NT2/D1 (cell line): ENCODE data around the gene RNU11.

ENCODE experiments used
- SUZ12 ChIP-seq: IDR thresholded peaks from 2 replicates; pipeline ENCODE4 v1.6.1; 2011; ENCODE audit not compliant: insufficient read length, insufficient read depth; ENCODE audit errors: extremely low read depth
- YY1 ChIP-seq: IDR thresholded peaks from 2 replicates; pipeline ENCODE4 v1.6.1; 2011; ENCODE audit not compliant: insufficient read length, insufficient read depth
- ZNF274 ChIP-seq: IDR thresholded peaks from 2 replicates; pipeline ENCODE4 v1.6.1; 2011; ENCODE audit warnings: mild to moderate bottlenecking, low read depth, low read length

DNA sequence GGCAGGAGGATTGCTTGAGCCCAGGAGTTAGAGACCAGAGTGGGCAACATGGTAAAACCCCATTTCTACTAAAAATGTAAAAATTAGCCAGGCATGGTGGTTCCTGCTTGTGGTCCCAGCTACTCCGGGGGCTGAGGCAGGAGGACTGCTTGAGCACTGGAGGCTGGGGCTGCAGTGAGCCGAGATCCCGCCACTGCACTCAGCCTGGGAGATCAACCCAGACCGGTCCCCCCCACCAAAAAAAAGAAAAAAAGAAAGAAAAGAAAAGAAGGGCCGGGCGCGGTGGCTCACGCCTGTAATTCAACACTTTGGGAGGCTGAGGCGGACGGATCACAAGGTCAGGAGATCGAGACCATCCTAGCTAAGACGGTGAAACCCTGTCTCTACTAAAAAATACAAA lies 18.4 kb downstream of the RNU11 start:
- TF ChIP-seq YY1 (no peak), SUZ12 (no peak), ZNF274 (no peak)
